DOHH2 (cell line): Measurements from ENCODE around the gene SP2.

Experiments used
- CTCF ChIP-seq: fragments of 200-600 bp; sonication (generic); IDR thresholded peaks from one replicate; pipeline ENCODE4 v1.5.1; 2014; ENCODE audit warnings: antibody characterized with exemption, mild to moderate bottlenecking, low read depth, low read length; ENCODE audit not compliant: poor library complexity, severe bottlenecking
- EZH2phosphoT487 ChIP-seq: fragments of 200-600 bp; sonication (generic); IDR thresholded peaks from 2 replicates; pipeline ENCODE4 v1.6.1; 2017; ENCODE audit warnings: borderline replicate concordance, mild to moderate bottlenecking, antibody characterized with exemption, low read length, moderate library complexity, mixed read lengths

- TF ChIP-seq CTCF = no peak
- no peak for TF ChIP-seq EZH2phosphoT487
These were observed 77.5 kb downstream of the SP2 start for GRCh38 chr17:47973541-47973940.
